IPS-18a (cell line): ENCODE results near the gene ZNHIT2.

Source experiments
- H3K27ac ChIP-seq: one replicate; pipeline ENCODE4 v1.5.1; 2013; ENCODE audit warnings: low read length
- H3K27me3 ChIP-seq: one replicate; pipeline ENCODE4 v1.6.1; 2013; ENCODE audit warnings: mild to moderate bottlenecking, low read length; ENCODE audit not compliant: control insufficient read depth, insufficient read depth
- H3K36me3 ChIP-seq: one replicate; pipeline ENCODE4 v1.6.1; 2013; ENCODE audit warnings: low read depth, low read length; ENCODE audit not compliant: control insufficient read depth
- H3K4me1 ChIP-seq: one replicate; pipeline ENCODE4 v1.6.1; 2013; ENCODE audit warnings: low read depth, low read length; ENCODE audit not compliant: control insufficient read depth
- H3K4me3 ChIP-seq: one replicate; pipeline ENCODE4 v1.5.1; 2013; ENCODE audit warnings: low read length
- H3K9ac ChIP-seq: one replicate; pipeline ENCODE4 v1.6.1; 2013; ENCODE audit warnings: mild to moderate bottlenecking, low read length, moderate library complexity
- H3K9me3 ChIP-seq: one replicate; pipeline ENCODE4 v1.6.1; 2013; ENCODE audit warnings: low read depth, low read length; ENCODE audit not compliant: control insufficient read depth

Gene ZNHIT2

DNA sequence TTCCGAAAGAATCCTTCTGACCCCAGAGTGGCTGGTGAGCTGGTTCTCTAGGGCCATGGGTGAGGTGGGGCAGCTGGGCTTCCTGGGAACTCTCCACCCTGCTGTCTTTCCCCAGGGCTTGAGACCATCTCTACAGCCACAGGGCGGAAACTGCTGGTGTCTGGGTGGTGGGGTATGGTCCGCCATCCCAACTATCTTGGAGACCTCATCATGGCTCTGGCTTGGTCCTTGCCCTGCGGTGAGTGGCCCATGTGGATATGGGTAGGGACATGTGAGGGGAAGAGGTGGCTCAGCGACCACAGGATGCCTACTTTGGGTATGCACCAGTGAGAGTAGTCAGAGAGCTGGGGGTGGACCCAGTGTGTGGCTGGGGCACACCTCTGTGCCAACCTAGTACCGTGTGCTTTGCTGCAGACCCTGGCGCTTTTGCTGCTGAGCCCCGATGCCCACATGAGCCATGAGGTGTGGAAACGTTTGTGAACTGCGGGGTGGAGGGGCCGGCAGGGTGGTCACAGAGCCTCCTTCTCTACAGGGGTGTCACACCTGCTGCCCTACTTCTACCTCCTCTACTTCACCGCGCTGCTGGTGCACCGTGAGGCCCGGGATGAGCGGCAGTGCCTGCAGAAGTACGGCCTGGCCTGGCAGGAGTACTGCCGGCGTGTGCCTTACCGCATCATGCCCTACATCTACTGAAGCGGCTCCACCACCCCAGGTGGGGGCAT is 2.0 kb downstream of the ZNHIT2 start:
- Histone ChIP-seq H3K27ac (no peak overlapping the region), H3K9ac (no peak overlapping the region), H3K4me1 (peaks cover 8% of the 10 kb centered on the region), H3K4me3 (no peak overlapping the region), H3K9me3 (no peaks in the 10 kb centered on the region), H3K27me3 (no peaks in the 10 kb centered on the region), H3K36me3 (peaks cover 19% of the 10 kb centered on the region)

DNA sequence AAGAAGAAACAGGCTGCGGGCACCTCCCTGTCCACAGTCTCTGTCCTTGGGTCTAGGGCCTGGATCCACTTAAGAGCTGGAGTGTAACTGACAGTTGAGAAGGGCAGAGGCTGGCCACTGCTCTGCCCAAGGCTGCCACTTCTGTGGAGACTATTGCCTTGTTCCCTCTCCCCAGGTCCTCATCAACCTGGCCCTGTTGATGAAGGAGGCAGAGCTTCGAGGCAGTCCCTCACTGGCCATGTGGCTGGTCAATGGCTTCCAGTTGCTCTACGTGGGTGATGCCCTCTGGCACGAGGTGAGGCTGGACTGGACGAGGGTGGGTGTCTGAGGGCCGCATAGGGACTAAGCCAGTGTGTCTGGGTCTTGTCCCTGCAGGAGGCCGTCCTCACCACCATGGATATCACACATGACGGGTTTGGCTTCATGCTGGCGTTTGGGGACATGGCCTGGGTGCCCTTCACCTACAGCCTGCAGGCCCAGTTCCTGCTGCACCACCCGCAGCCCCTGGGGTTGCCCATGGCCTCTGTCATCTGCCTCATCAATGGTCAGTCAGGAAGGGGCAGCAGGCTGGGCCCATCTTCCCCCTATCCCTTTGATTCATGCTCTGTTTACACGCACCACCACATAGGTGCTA is 2.8 kb downstream of the ZNHIT2 start:
- Histone ChIP-seq H3K27ac (no peak overlapping the region), H3K4me3 (no peak overlapping the region), H3K9ac (no peak overlapping the region), H3K4me1 (peaks cover 8% of the 10 kb centered on the region), H3K9me3 (no peaks in the 10 kb centered on the region), H3K27me3 (no peaks in the 10 kb centered on the region), H3K36me3 (peaks cover 11% of the 10 kb centered on the region)

DNA sequence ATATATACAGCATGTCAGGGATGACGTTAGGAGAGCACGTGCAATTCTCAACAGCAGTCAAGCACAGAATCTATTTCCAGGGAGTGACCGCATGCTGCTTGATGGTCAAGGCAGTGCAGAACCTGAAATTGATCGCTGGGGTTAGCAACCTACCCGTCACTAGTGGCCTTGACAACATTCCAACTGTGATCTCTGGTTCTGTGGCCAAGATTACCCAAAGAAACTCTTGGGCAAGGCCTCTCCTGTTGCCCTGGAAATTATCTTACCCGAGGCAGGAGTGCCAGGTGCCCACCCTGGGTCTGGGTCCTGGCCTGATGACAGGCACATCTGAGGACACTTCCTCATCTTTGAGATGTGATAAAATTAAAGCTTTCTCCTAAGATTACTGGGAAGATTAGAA is 3.7 kb downstream of the ZNHIT2 start:
- no peak overlapping the region for H3K27ac ChIP-seq
- H3K4me1 ChIP-seq: peaks cover 8% of the 10 kb centered on the region
- H3K36me3 ChIP-seq: peaks cover 4% of the 10 kb centered on the region
- no peak overlapping the region for H3K4me3 ChIP-seq
- no peaks in the 10 kb centered on the region for H3K9me3 ChIP-seq
- H3K9ac ChIP-seq: no peak overlapping the region
- H3K27me3 ChIP-seq: no peaks in the 10 kb centered on the region

DNA sequence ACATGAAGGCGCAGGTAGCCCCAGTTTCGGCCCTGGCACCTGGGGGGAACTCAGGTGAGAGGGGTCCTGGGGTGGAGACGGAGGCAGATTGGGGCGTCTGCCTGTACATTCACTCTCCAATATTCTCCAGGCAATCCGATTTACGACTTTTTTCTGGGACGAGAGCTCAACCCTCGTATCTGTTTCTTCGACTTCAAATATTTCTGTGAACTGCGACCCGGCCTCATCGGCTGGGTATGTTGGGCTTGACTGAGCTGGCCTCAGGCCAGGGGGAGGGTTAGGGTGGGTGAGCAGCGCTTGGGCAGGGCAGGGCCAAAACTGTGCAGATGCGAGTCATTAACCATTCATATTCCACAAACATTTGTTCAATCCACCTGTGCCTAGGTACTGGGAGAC is 4.1 kb downstream of the ZNHIT2 start:
- Histone ChIP-seq H3K27me3 (no peaks in the 10 kb centered on the region), H3K9me3 (no peaks in the 10 kb centered on the region), H3K4me1 (peaks cover 8% of the 10 kb centered on the region), H3K4me3 (peak overlapping the region; percentile 85), H3K36me3 (no peaks in the 10 kb centered on the region), H3K9ac (peak overlapping the region; percentile 77), H3K27ac (no peak overlapping the region)

DNA sequence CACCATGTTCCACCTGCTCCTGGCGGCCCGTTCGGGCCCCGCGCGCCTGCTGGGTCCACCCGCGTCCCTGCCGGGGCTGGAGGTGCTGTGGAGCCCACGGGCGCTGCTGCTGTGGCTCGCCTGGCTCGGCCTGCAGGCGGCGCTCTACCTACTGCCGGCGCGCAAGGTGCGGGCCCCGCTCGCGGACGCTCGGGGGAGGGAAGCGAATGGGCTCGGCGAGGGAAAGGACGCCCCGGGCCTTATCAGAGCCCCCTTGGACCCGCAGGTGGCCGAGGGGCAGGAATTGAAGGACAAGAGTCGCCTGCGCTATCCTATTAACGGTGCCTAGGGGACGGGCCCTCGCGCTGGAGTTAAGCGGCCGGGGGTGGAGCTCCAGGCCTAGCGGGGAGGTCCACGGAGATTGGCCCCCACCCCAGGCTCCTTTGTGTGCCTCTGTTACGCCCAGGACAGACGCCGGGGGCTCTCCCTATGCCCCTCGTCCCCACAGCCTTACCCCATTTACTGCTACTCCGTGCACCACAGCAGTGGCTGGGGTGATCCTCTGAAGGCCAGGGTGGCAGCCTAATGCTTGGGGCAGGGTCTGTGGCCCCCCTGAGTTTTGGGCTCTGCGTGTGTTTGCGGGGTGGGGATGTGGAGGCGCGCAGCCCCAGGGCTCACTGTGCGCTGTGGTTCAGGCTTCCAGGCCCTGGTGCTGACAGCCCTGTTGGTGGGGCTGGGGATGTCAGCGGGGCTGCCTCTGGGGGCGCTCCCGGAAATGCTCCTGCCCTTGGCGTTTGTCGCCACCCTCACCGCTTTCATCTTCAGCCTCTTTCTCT is 4.7 kb downstream of the ZNHIT2 start:
- peaks cover 8% of the 10 kb centered on the region for H3K4me1 ChIP-seq
- H3K36me3 ChIP-seq: no peaks in the 10 kb centered on the region
- no peaks in the 10 kb centered on the region for H3K27me3 ChIP-seq
- no peak overlapping the region for H3K27ac ChIP-seq
- H3K9me3 ChIP-seq: no peaks in the 10 kb centered on the region
- peak overlapping the region; percentile 77 for H3K9ac ChIP-seq
- peak overlapping the region; percentile 85 for H3K4me3 ChIP-seq

DNA sequence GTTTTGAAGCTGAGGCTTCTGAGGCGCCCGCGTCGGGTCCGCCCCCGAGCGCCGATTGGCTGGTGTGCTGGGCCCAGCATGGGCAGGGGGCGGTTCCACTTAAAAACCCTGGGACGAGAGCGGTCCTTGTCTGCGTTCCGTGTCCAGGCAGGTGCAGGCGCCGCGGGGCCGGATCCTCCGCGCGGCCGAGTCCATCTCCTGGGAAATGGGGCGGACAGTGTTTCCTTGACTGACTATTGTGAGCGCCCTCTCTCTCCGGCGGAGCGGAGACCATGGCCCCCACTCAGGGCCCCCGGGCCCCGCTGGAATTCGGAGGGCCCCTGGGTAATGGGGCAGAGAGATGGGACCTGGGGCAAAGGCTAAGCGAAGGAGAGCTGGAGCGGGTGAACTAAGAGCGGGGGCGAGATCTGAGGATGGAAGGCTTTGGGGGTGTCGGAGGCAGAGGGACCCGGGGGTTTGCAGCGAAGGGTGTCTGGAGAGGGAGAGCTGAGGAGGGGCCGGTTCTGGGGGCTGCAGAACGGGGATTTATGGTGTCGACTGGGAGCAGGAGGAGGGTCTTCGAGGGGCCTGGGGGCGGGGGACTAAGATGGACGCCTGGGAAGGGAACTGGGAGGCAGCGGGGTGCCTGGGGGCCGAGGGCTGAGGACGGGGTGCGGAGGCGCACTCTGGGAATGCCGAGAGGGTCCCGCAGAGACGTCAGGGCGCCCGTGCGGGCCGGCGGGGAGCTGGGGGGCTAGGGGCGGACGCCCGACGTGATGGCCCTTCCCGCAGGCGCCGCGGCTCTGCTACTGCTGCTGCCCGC is 5.6 kb downstream of the ZNHIT2 start, which contains the start of gene TM7SF2:
Gene TM7SF2 (plus strand): TSS at position 129 of the 802 bp plus-strand sequence. CDS start 144 bp downstream, at position 273.
- Histone ChIP-seq H3K9me3 (no peaks in the 10 kb centered on the region), H3K4me1 (peaks cover 8% of the 10 kb centered on the region), H3K27me3 (no peaks in the 10 kb centered on the region), H3K36me3 (no peaks in the 10 kb centered on the region), H3K4me3 (peak within 1 kb of the TSS; percentile 85), H3K27ac (no peak within 1 kb of the TSS), H3K9ac (peak within 1 kb of the TSS; percentile 77)

DNA sequence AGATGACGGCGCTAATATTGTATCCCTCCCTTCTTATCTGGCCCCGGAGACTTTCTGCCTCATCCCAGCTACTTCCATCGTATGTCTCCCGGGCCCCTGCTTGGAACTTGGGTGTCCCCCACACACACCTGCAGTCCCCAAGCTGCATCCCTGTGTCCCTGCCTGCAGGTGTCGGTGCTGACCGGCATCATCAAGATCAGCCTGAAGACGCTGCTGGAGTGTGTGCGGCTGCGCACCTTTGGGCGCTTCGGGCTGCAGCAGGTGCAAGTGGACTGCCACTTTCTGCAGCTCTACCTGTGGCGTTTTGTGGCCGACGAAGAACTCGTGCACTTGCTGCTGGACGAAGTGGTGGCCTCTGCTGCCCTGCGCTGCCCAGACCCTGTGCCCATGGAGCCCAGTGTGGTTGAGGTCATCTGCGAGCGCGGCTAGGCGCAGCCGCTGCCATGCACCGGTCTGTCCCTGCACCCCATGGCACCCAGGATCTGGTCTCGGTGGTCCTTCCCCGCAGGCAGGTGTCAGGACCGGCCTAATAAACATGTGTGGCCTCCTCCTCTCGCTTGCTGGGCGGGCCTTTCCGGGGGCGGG is 6.2 kb downstream of the ZNHIT2 start:
- no peak overlapping the region for H3K4me3 ChIP-seq
- H3K27ac ChIP-seq: no peak overlapping the region

DNA sequence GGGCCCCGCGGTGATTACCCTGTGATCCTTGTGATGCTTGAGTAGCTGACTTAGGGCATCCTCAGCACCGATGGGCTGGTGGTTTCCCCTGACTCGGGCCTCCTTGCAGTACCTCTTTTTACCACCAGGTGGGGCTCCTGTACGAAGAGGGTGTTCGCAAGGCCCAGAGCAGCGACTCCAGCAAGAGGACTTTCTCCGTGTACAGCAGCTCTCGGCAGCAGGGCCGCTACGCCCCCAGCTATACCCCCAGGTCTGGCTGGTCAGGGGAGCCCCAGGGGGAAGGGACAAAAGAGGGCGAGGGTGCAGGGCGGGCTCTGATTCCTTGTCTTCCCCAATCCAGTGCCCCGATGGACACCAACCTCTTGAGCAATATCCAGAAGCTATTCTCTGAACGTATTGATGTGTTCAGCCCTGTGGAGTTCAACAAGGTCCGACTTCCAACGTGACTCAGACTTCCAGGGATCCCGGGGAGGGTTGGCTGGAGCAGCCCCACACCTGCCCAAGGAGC is 7.1 kb downstream of the ZNHIT2 start:
- H3K36me3 ChIP-seq: no peaks in the 10 kb centered on the region
- H3K27ac ChIP-seq: no peak overlapping the region
- no peaks in the 10 kb centered on the region for H3K9me3 ChIP-seq
- peaks cover 5% of the 10 kb centered on the region for H3K4me1 ChIP-seq
- H3K4me3 ChIP-seq: no peak overlapping the region
- H3K27me3 ChIP-seq: no peaks in the 10 kb centered on the region
- H3K9ac ChIP-seq: no peak overlapping the region

More for the DNA sequence above, 6.2 kb downstream of the ZNHIT2 start:
- no peaks in the 10 kb centered on the region for H3K27me3 ChIP-seq
- H3K9me3 ChIP-seq: no peaks in the 10 kb centered on the region
- peaks cover 5% of the 10 kb centered on the region for H3K4me1 ChIP-seq
- no peak overlapping the region for H3K9ac ChIP-seq
- no peaks in the 10 kb centered on the region for H3K36me3 ChIP-seq

DNA sequence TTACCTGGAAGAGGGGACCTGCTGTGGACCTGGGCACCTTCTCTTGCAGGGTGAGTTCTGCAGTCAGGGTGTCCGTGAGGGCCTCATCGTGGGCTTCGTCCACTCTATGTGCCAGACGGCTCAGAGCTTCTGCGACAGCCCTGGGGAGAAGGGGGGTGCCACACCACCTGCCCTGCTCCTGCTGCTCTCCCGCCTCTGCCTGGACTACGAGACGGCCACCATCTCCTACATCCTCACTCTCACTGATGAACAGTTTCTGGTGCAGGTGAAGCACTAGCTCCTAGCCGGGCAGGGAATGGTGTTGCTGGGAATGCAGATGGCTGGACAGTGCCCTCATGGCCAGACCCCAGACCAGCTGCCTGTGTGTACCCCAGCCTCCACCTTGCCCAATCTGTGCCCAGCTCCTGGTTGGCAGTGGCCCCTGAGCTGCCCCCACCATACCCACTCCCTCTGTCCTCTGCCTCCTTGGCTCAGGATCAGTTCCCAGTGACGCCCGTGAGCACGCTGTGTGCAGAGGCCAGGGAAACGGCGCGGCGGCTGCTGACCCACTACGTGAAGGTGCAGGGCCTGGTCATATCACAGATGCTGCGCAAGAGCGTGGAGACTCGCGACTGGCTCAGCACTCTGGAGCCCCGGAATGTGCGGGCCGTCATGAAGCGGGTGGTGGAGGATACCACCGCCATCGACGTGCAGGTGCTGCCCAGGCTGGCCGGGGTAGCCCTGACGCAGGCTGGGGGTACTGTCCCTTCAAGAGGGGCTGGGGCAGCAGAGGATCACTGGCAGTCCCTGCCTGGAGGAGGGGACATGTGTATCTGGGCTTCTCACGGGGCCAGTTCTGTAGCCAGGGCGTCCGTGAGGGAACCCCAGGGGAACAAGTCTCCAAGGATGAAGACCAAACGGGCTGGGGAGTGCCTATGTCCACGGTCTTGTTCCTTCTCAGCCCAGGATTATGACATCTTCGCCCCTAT is 8.0 kb downstream of the ZNHIT2 start:
- Histone ChIP-seq H3K9me3 (no peaks in the 10 kb centered on the region), H3K36me3 (no peaks in the 10 kb centered on the region), H3K27ac (no peak overlapping the region), H3K4me3 (no peak overlapping the region), H3K4me1 (peaks cover 5% of the 10 kb centered on the region), H3K9ac (no peak overlapping the region), H3K27me3 (no peaks in the 10 kb centered on the region)
